ENCODE measurements around the gene KRTAP6-1. TPM values are rescaled to one million over a fixed set of nuclear protein-coding genes. Genes with fewer than 3 reads are reported as not detected.

KRTAP6-1 gene
- total and polyA plus RNA-seq, 8 donors = not detected

- intact Hi-C loops (cut with DNase I) = no loop called here
- Histone ChIP-seq H3K4me3 (no peak overlapping the region), H3K27ac (no peak overlapping the region), H3K27me3 (no peaks in the 10 kb centered on the region), H3K36me3 (no peaks in the 10 kb centered on the region), H3K9me3 (peaks cover 0 to 6% of the 10 kb centered on the region in 2 donors), H3K4me1 (no peaks in the 10 kb centered on the region)
- ATAC-seq (no peak), DNase-seq (no peak)
- no peak for TF ChIP-seq CTCF (IDR thresholded peaks at IDR 0.05)
Measured at GRCh38 chr21:30605968-30606367, 7.8 kb downstream of the KRTAP6-1 start.

DNA sequence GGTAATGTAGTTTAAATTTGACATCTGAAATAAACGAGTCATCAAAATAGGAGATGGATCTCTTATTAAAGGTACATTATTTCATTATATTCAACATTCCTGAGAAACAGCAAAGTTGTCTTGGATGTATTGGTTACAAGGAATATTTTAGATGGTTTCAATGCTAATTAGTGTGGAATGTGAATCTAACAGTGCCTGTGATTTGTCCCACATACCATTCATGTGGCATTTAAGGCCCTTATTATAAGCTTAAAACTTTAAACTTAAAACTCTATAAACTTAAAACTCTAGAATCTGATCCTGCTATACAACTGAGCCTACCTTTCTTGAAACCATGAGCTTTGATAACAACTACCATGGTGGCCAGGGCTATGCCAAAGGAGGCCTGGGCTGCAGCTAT, 12.9 kb downstream of the KRTAP6-1 start, which contains the start of gene KRTAP22-1:
Gene KRTAP22-1, plus strand, starts transcription at position 301 of the 400 bp plus-strand sequence.
- Histone ChIP-seq H3K27ac (no peak within 1 kb of the TSS), H3K9me3 (peaks cover 0 to 4% of the 10 kb centered on the region in 2 donors), H3K27me3 (no peaks in the 10 kb centered on the region), H3K36me3 (no peaks in the 10 kb centered on the region), H3K4me3 (no peak within 1 kb of the TSS), H3K4me1 (no peaks in the 10 kb centered on the region)
- TF ChIP-seq CTCF (IDR thresholded peaks at IDR 0.05) = no peak
- DNase-seq = no peak
- intact Hi-C loops (cut with DNase I) = no loop called here
- no peak for ATAC-seq

GRCh38 chr21:30598802-30599201, 14.9 kb downstream of the KRTAP6-1 start, which contains the start of gene KRTAP6-2:
Gene KRTAP6-2, minus strand, starts transcription at chr21:30598902. Its CDS starts 28 bp downstream, at chr21:30598874.
- no peaks in the 10 kb centered on the region for H3K36me3 ChIP-seq
- H3K9me3 ChIP-seq = no peaks in the 10 kb centered on the region
- no peak for DNase-seq
- no peak within 1 kb of the TSS for H3K4me3 ChIP-seq
- intact Hi-C loops (cut with DNase I) = no loop called here
- H3K4me1 ChIP-seq = no peaks in the 10 kb centered on the region
- H3K27ac ChIP-seq = no peak within 1 kb of the TSS
- no peaks in the 10 kb centered on the region for H3K27me3 ChIP-seq
- no peak for TF ChIP-seq CTCF (IDR thresholded peaks at IDR 0.05)
- ATAC-seq = no peak

DNA sequence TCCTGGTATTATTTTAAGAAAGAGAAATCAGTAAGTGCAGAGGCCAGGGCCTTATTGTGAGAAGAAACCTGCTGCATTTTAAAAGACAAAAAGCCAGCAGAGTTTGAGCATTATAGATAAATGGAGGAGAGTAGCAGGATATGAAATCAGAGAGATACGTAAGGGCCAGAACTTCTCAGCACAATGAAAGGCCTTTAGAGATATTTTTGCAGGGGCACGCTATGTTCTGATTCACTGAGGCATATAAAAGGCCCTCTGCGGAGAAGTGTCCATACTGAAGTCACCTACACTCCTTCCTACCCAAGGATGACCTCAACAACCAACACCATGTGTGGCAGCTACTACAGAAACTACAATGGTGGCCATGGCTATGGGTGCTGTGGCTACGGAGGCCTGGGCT, 21.6 kb downstream of the KRTAP6-1 start, which contains the start of gene KRTAP6-3:
Gene KRTAP6-3, plus strand, starts transcription at position 301 of the 400 bp plus-strand sequence. Its CDS starts 6 bp downstream, at position 307.
- DNase-seq (no peak), ATAC-seq (no peak)
- no peaks in the 10 kb centered on the region for H3K9me3 ChIP-seq
- no peak for TF ChIP-seq CTCF (IDR thresholded peaks at IDR 0.05)
- intact Hi-C loops (cut with DNase I) = no loop called here
- H3K27ac ChIP-seq = no peak within 1 kb of the TSS
- no peaks in the 10 kb centered on the region for H3K27me3 ChIP-seq
- H3K4me3 ChIP-seq = no peak within 1 kb of the TSS
- no peaks in the 10 kb centered on the region for H3K4me1 ChIP-seq
- H3K36me3 ChIP-seq = no peaks in the 10 kb centered on the region

GRCh38 chr21:30590297-30590696, 23.4 kb downstream of the KRTAP6-1 start, which contains the start of gene KRTAP22-2:
Gene KRTAP22-2, minus strand, starts transcription at chr21:30590397.
- ATAC-seq (no peak), DNase-seq (no peak)
- Histone ChIP-seq H3K9me3 (no peaks in the 10 kb centered on the region), H3K27ac (no peak within 1 kb of the TSS), H3K27me3 (no peaks in the 10 kb centered on the region), H3K36me3 (no peaks in the 10 kb centered on the region), H3K4me1 (no peaks in the 10 kb centered on the region), H3K4me3 (no peak within 1 kb of the TSS)
- intact Hi-C loops (cut with DNase I) = no loop called here
- TF ChIP-seq CTCF (IDR thresholded peaks at IDR 0.05) = no peak
